HEK293 (cell line): ENCODE data around the gene EHD1.
A peak's percentile ranks its signal among the peaks of the same experiment; 100 is the strongest.

ENCODE experiments used
- HIC1 ChIP-seq: fragments of 450-650 bp; formaldehyde crosslinking; IDR thresholded peaks from 2 replicates; pipeline ENCODE4 v1.5.1; 2016; ENCODE audit warnings: missing biosample characterization, missing genetic modification characterization
- KLF8 ChIP-seq: fragments of 450-650 bp; formaldehyde crosslinking; IDR thresholded peaks from 2 replicates; pipeline ENCODE4 v1.5.1; 2016; ENCODE audit warnings: missing biosample characterization, missing genetic modification characterization
- OVOL3 ChIP-seq: fragments of 450-650 bp; formaldehyde crosslinking; IDR thresholded peaks from 2 replicates; pipeline ENCODE4 v1.5.1; 2016; ENCODE audit warnings: missing biosample characterization, missing genetic modification characterization
- PRDM10 ChIP-seq: fragments of 450-650 bp; formaldehyde crosslinking; IDR thresholded peaks from 2 replicates; pipeline ENCODE4 v1.5.1; 2016; ENCODE audit warnings: missing biosample characterization, missing genetic modification characterization
- PRDM6 ChIP-seq: fragments of 450-650 bp; formaldehyde crosslinking; IDR thresholded peaks from 2 replicates; pipeline ENCODE4 v1.5.1; 2017; ENCODE audit warnings: missing biosample characterization, missing genetic modification characterization
- REPIN1 ChIP-seq: fragments of 450-650 bp; formaldehyde crosslinking; IDR thresholded peaks from 2 replicates; pipeline ENCODE4 v1.5.1; 2017; ENCODE audit warnings: missing biosample characterization, missing genetic modification characterization, low read depth
- SALL2 ChIP-seq: fragments of 450-650 bp; formaldehyde crosslinking; IDR thresholded peaks from 2 replicates; pipeline ENCODE4 v1.5.0; 2017; ENCODE audit warnings: missing biosample characterization, mild to moderate bottlenecking, missing genetic modification characterization, borderline replicate concordance
- ZNF157 ChIP-seq: fragments of 450-650 bp; formaldehyde crosslinking; IDR thresholded peaks from 2 replicates; pipeline ENCODE4 v1.5.1; 2016; ENCODE audit warnings: missing biosample characterization, missing genetic modification characterization
- ZNF174 ChIP-seq: fragments of 450-650 bp; formaldehyde crosslinking; IDR thresholded peaks from 2 replicates; pipeline ENCODE4 v1.5.0; 2017; ENCODE audit warnings: missing biosample characterization, mild to moderate bottlenecking, missing genetic modification characterization
- ZNF175 ChIP-seq: fragments of 450-650 bp; formaldehyde crosslinking; IDR thresholded peaks from 2 replicates; pipeline ENCODE4 v1.5.1; 2016; ENCODE audit warnings: missing biosample characterization, missing genetic modification characterization
- ZNF223 ChIP-seq: fragments of 450-650 bp; formaldehyde crosslinking; IDR thresholded peaks from 2 replicates; pipeline ENCODE4 v1.5.1; 2016; ENCODE audit warnings: missing biosample characterization, missing genetic modification characterization
- ZNF341 ChIP-seq: fragments of 450-650 bp; formaldehyde crosslinking; IDR thresholded peaks from 2 replicates; pipeline ENCODE4; 2016; ENCODE audit warnings: low read depth, missing biosample characterization, missing genetic modification characterization
- ZNF37A ChIP-seq: fragments of 450-650 bp; IDR thresholded peaks from 2 replicates; pipeline ENCODE4 v1.5.1; 2018; ENCODE audit warnings: missing biosample characterization, missing genetic modification characterization
- ZNF394 ChIP-seq: fragments of 450-650 bp; formaldehyde crosslinking; IDR thresholded peaks from 2 replicates; pipeline ENCODE4 v1.5.1; 2016; ENCODE audit warnings: missing biosample characterization, missing genetic modification characterization, mild to moderate bottlenecking, moderate library complexity, borderline replicate concordance
- ZNF404 ChIP-seq: fragments of 450-650 bp; formaldehyde crosslinking; IDR thresholded peaks from 2 replicates; pipeline ENCODE4 v1.5.1; 2017; ENCODE audit warnings: missing biosample characterization, missing genetic modification characterization
- ZNF473 ChIP-seq: fragments of 450-650 bp; formaldehyde crosslinking; IDR thresholded peaks from 2 replicates; pipeline ENCODE4 v1.5.1; 2017; ENCODE audit warnings: missing biosample characterization, missing genetic modification characterization
- ZNF514 ChIP-seq: fragments of 450-650 bp; formaldehyde crosslinking; IDR thresholded peaks from 2 replicates; pipeline ENCODE4 v1.5.1; 2016; ENCODE audit warnings: missing biosample characterization, missing genetic modification characterization
- ZNF530 ChIP-seq: fragments of 450-650 bp; formaldehyde crosslinking; IDR thresholded peaks from 2 replicates; pipeline ENCODE4 v1.5.1; 2016; ENCODE audit warnings: low read depth, missing biosample characterization, missing genetic modification characterization
- ZNF544 ChIP-seq: fragments of 450-650 bp; formaldehyde crosslinking; IDR thresholded peaks from 2 replicates; pipeline ENCODE4 v1.5.0; 2017; ENCODE audit warnings: missing biosample characterization, missing genetic modification characterization
- ZNF548 ChIP-seq: fragments of 450-650 bp; formaldehyde crosslinking; IDR thresholded peaks from 2 replicates; pipeline ENCODE4 v1.5.1; 2016; ENCODE audit warnings: missing biosample characterization, missing genetic modification characterization
- ZNF561 ChIP-seq: fragments of 450-650 bp; IDR thresholded peaks from 2 replicates; pipeline ENCODE4 v1.5.1; 2018; ENCODE audit warnings: missing biosample characterization, missing genetic modification characterization, borderline replicate concordance
- ZNF621 ChIP-seq: fragments of 450-650 bp; formaldehyde crosslinking; IDR thresholded peaks from 2 replicates; pipeline ENCODE4 v1.5.1; 2017; ENCODE audit warnings: missing biosample characterization, missing genetic modification characterization
- ZNF677 ChIP-seq: fragments of 450-650 bp; IDR thresholded peaks from 2 replicates; pipeline ENCODE4 v1.5.0; 2018; ENCODE audit warnings: missing biosample characterization, mild to moderate bottlenecking, missing genetic modification characterization, moderate library complexity
- ZNF776 ChIP-seq: fragments of 450-650 bp; formaldehyde crosslinking; IDR thresholded peaks from 2 replicates; pipeline ENCODE4 v1.5.0; 2017; ENCODE audit warnings: missing biosample characterization, missing genetic modification characterization, borderline replicate concordance
- ZNF785 ChIP-seq: fragments of 450-650 bp; formaldehyde crosslinking; IDR thresholded peaks from 2 replicates; pipeline ENCODE4 v1.5.1; 2016; ENCODE audit warnings: missing biosample characterization, missing genetic modification characterization
- ZSCAN18 ChIP-seq: fragments of 450-650 bp; formaldehyde crosslinking; IDR thresholded peaks from 2 replicates; pipeline ENCODE4 v1.5.1; 2016; ENCODE audit warnings: missing biosample characterization, missing genetic modification characterization
- ZSCAN23 ChIP-seq: fragments of 450-650 bp; formaldehyde crosslinking; IDR thresholded peaks from 2 replicates; pipeline ENCODE4 v1.5.1; 2016; ENCODE audit warnings: missing biosample characterization, missing genetic modification characterization
- ZSCAN30 ChIP-seq: fragments of 450-650 bp; IDR thresholded peaks from 2 replicates; pipeline ENCODE4 v1.5.1; 2018; ENCODE audit warnings: missing biosample characterization, mild to moderate bottlenecking, missing genetic modification characterization, moderate library complexity
- ZXDB ChIP-seq: fragments of 450-650 bp; formaldehyde crosslinking; IDR thresholded peaks from 2 replicates; pipeline ENCODE4 v1.5.1; 2016; ENCODE audit warnings: missing biosample characterization, missing genetic modification characterization

The EHD1 gene

GRCh38 chr11:64923944-64924909 lies 45.8 kb upstream of the EHD1 start, which contains the start of gene PPP2R5B (continued):
- TF ChIP-seq ZNF175 (tag by site-specific recombination) (no peak), ZNF514 (tag by site-specific recombination) (no peak), ZNF394 (no peak; the same call in 1 of the 2 replicates), ZNF561 (0 out of 2 replicates have a peak, but pooled peaks have one; percentile 15), ZNF776 (tag by site-specific recombination) (no peak), ZNF621 (tag by site-specific recombination) (no peak), OVOL3 (tag by site-specific recombination) (no peak), ZNF37A (no peak), ZNF223 (peak; percentile 93), ZXDB (peak; percentile 80), ZSCAN23 (0 out of 2 replicates have a peak, but pooled peaks have one; percentile 50), ZNF157 (tag by site-specific recombination) (no peak), ZSCAN18 (tag by site-specific recombination) (no peak), ZNF530 (no peak), SALL2 (tag by site-specific recombination) (no peak), ZSCAN30 (tag by site-specific recombination) (0 out of 2 replicates have a peak, but pooled peaks have one; percentile 12), HIC1 (no peak; the same call in 1 of the 2 replicates), ZNF785 (tag by site-specific recombination) (0 out of 2 replicates have a peak, but pooled peaks have one; percentile 16), PRDM10 (peak; percentile 92), ZNF174 (tag by site-specific recombination) (no peak), KLF8 (tag by site-specific recombination) (peak; percentile 74), ZNF341 (tag by site-specific recombination) (peak; percentile 95), ZNF544 (tag by site-specific recombination) (no peak), ZNF473 (no peak), ZNF548 (tag by site-specific recombination) (no peak), REPIN1 (no peak), PRDM6 (tag by site-specific recombination) (no peak), ZNF677 (tag by site-specific recombination) (no peak), ZNF404 (tag by site-specific recombination) (no peak)
